Parathyroid adenoma (tissue), 2 donors: ENCODE measurements around the gene DLGAP1.

Experiments used
- H2AFZ ChIP-seq: fragments of 300-600 bp; sonication (generic); one replicate; pipeline ENCODE4 v1.7.0; 2017; ENCODE audit warnings: antibody characterized with exemption, mild to moderate bottlenecking
- H3K27ac ChIP-seq: fragments of 300-600 bp; sonication (generic); one replicate; pipeline ENCODE4 v1.7.0; 2017
- H3K27me3 ChIP-seq: fragments of 300-600 bp; sonication (generic); one replicate; pipeline ENCODE4 v1.7.0; 2017; ENCODE audit warnings: low read length; ENCODE audit not compliant: control insufficient read depth, insufficient read depth
- H3K36me3 ChIP-seq: fragments of 300-600 bp; sonication (generic); one replicate; pipeline ENCODE4 v1.7.0; 2017; ENCODE audit warnings: low read length; ENCODE audit not compliant: control insufficient read depth, insufficient read depth
- H3K4me1 ChIP-seq: fragments of 300-600 bp; sonication (generic); one replicate; pipeline ENCODE4 v1.7.0; 2017; ENCODE audit warnings: control low read depth
- H3K4me2 ChIP-seq: fragments of 300-600 bp; sonication (generic); one replicate; pipeline ENCODE4 v1.7.0; 2017; ENCODE audit warnings: low read length
- H3K4me3 ChIP-seq: fragments of 300-600 bp; sonication (generic); one replicate; pipeline ENCODE4 v1.7.0; 2017; ENCODE audit warnings: low read depth, low read length
- H3K79me2 ChIP-seq: fragments of 300-600 bp; sonication (generic); one replicate; pipeline ENCODE4 v1.7.0; 2017; ENCODE audit warnings: control low read depth
- H3K9ac ChIP-seq: fragments of 300-600 bp; sonication (generic); one replicate; pipeline ENCODE4 v1.7.0; 2017; ENCODE audit warnings: mild to moderate bottlenecking
- H3K9me3 ChIP-seq: fragments of 300-600 bp; sonication (generic); one replicate; pipeline ENCODE4 v1.7.0; 2017; ENCODE audit warnings: low read length; ENCODE audit not compliant: control insufficient read depth
- CTCF ChIP-seq: fragments of 300-600 bp; sonication (generic); IDR thresholded peaks from one replicate; pipeline ENCODE4 v1.7.0; 2017; ENCODE audit warnings: antibody characterized with exemption, mild to moderate bottlenecking
- donor health status: primary hyperparathyroidism.

DLGAP1 gene

GRCh38 chr18:4400911-4401310, 54.2 kb downstream of the DLGAP1 start:
- H3K79me2 ChIP-seq, result no peaks in the 10 kb centered on the region
- no peaks in the 10 kb centered on the region for H3K4me1 ChIP-seq

GRCh38 chr18:4399929-4400328, 55.2 kb downstream of the DLGAP1 start:
- H3K79me2 ChIP-seq, result no peaks in the 10 kb centered on the region

More at GRCh38 chr18:4400911-4401310, 54.2 kb downstream of the DLGAP1 start:
- H3K36me3 ChIP-seq, result no peaks in the 10 kb centered on the region
- H2AFZ ChIP-seq, result no peak overlapping the region
- H3K4me2 ChIP-seq, result no peak overlapping the region
- no peaks in the 10 kb centered on the region for H3K27me3 ChIP-seq
- no peaks in the 10 kb centered on the region for H3K9me3 ChIP-seq
- H3K27ac ChIP-seq, result no peak overlapping the region
- TF ChIP-seq CTCF, result no peak
- H3K4me3 ChIP-seq, result no peak overlapping the region
- H3K9ac ChIP-seq, result no peak overlapping the region

GRCh38 chr18:4394700-4395099, 60.4 kb downstream of the DLGAP1 start:
- Histone ChIP-seq H3K36me3 (no peaks in the 10 kb centered on the region), H2AFZ (no peak overlapping the region), H3K9ac (no peak overlapping the region), H3K27ac (no peak overlapping the region), H3K9me3 (no peaks in the 10 kb centered on the region), H3K4me1 (no peaks in the 10 kb centered on the region), H3K4me2 (no peak overlapping the region), H3K27me3 (no peaks in the 10 kb centered on the region), H3K4me3 (no peak overlapping the region), H3K79me2 (no peaks in the 10 kb centered on the region)
- no peak for TF ChIP-seq CTCF

More at GRCh38 chr18:4399929-4400328, 55.2 kb downstream of the DLGAP1 start:
- no peak overlapping the region for H2AFZ ChIP-seq
- H3K27ac ChIP-seq, result no peak overlapping the region
- no peak overlapping the region for H3K4me3 ChIP-seq
- H3K9ac ChIP-seq, result no peak overlapping the region
- no peaks in the 10 kb centered on the region for H3K36me3 ChIP-seq
- H3K4me1 ChIP-seq, result no peaks in the 10 kb centered on the region
- TF ChIP-seq CTCF, result no peak
- H3K4me2 ChIP-seq, result no peak overlapping the region
- no peaks in the 10 kb centered on the region for H3K9me3 ChIP-seq
- H3K27me3 ChIP-seq, result no peaks in the 10 kb centered on the region

- Histone ChIP-seq H3K4me3 (no peak overlapping the region), H3K9ac (no peak overlapping the region), H3K27me3 (no peaks in the 10 kb centered on the region), H3K4me1 (no peaks in the 10 kb centered on the region), H3K4me2 (no peak overlapping the region), H3K36me3 (no peaks in the 10 kb centered on the region), H3K79me2 (no peaks in the 10 kb centered on the region), H3K9me3 (no peaks in the 10 kb centered on the region), H3K27ac (no peak overlapping the region), H2AFZ (no peak overlapping the region)
- no peak for TF ChIP-seq CTCF
These were observed 63.2 kb downstream of the DLGAP1 start for GRCh38 chr18:4391859-4392258.

- Histone ChIP-seq H3K4me2 (no peak overlapping the region), H3K9ac (no peak overlapping the region), H2AFZ (no peak overlapping the region), H3K36me3 (no peaks in the 10 kb centered on the region), H3K79me2 (no peaks in the 10 kb centered on the region), H3K9me3 (no peaks in the 10 kb centered on the region), H3K27ac (no peak overlapping the region), H3K4me1 (no peaks in the 10 kb centered on the region), H3K4me3 (no peak overlapping the region), H3K27me3 (no peaks in the 10 kb centered on the region)
- TF ChIP-seq CTCF, result no peak
These were observed 69.2 kb downstream of the DLGAP1 start for GRCh38 chr18:4385876-4386275.
